GM21576 (cell line): Measurements from ENCODE around the gene ITGA6.

Experiments used
- ATAC-seq: cut with Tn5 transposase; IDR thresholded peaks from one replicate; pipeline ENCODE4 v1.9.1; 2021; ENCODE audit warnings: mild to moderate bottlenecking, moderate library complexity; ENCODE audit not compliant: unreplicated experiment

The ITGA6 gene

DNA sequence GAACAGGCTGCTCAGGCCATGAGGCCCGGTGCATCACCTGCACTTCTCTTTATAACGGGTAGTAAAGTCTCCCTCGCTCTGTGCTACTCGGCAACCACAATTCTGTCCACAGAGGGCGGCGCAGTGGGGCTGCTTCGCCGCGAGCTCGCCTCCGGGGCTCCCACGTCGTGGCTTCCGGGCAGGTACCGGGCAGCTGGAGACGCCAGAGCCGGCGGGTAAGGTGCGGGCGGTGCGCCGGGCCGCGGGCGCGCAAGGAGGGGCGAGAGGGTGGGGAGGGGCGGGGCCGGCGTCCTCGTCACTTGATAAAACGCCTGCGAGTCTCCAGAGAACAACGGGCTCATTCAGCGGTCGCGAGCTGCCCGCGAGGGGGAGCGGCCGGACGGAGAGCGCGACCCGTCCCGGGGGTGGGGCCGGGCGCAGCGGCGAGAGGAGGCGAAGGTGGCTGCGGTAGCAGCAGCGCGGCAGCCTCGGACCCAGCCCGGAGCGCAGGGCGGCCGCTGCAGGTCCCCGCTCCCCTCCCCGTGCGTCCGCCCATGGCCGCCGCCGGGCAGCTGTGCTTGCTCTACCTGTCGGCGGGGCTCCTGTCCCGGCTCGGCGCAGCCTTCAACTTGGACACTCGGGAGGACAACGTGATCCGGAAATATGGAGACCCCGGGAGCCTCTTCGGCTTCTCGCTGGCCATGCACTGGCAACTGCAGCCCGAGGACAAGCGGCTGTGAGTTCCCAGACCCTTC lies at the start of gene ITGA6:
Gene ITGA6 (plus strand): TSS at position 331 of the 734 bp plus-strand sequence.
- no peak for ATAC-seq

DNA sequence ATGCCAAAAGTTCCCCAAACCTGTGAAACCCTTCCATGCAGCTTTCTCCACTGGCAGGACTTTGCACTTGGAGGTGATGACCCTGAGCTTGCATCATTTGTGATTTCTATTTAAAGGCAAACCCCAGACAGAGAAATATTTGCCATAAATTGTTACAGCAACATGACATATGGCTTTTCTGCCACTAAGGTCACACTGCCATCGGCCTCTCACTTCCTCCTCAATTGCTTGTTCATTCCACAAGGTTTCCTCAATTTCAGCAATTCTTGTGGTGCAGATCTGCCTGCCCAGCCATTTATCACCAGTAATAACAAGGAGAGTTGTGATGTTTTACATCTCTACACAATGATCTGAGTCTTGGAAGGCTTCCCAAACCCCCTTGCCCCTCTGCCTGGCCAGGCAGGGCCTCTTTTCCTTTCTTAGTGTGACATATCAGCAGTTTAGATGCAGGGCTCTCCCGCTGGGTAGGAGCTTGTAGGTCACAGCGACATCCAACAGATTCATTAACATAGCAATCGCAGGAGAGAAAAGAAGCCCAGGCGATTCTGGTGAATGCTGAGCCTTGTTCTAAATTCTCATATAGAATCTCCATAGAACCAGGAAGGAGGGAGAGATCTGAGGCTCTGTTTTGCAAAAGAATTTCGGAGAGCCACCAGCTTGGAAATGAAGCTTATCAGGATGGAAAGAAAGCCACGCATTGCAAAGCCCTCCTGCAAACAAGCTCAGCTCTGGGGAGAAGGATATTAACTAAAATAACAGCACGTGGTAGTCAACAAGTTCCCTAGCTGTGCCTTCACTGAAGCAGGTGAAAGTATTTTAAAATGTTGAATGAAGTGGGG lies 46.7 kb upstream of the ITGA6 start:
- ATAC-seq = no peak

DNA sequence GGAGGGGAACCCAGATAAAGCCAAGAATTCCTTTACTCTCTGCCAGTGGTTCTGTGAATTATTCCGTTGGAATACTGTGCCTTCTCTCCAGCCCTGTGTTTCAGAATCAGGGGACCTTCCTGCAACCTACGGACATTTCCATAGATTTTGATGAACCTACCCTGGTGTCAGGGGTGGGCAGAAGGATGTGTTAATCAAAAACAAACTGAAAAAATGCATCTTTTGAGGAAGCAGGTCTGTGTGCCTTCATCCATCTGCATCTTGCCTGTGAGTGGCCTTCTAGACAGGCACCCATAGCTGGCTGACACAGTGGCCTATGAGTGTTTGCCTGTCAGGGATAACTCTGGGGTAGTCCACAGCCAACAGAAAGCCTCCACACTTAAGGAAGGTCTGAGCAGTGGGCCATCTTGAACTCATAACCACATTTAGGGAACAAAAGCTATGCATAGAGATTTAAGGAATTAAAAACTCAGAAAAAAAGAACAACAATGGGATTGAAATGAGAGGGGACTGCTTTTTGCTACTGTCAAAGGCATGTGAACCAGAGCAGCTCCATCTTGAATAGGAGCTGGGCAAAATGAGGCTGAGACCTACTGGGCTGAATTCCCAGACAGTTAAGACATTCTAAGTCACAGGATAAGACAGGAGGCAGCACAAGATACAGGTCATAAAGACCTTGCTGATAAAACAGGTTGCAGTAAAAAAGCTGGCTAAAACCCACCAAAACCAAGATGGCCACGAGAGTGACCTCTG lies 45.9 kb upstream of the ITGA6 start:
- ATAC-seq = no peak

DNA sequence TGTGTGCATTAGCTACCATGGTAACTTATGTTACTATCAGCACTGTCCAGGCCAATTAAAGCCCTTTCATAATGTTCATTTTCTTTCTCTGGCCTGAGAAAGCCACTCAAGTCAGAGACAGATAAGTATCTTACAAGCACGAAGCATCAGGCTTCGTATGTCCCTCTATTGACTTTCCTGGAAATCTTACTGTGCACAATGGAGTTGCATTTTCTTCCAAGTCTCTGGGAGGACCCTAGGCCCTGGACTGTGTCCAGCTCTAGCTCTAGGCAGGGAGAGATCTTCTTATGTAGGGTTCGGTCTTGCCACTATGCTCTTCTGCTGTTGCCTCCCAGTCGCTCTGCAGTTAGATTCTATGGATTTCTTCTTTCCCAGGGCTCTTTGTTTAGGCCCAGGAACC lies 40.0 kb upstream of the ITGA6 start:
- ATAC-seq = no peak

DNA sequence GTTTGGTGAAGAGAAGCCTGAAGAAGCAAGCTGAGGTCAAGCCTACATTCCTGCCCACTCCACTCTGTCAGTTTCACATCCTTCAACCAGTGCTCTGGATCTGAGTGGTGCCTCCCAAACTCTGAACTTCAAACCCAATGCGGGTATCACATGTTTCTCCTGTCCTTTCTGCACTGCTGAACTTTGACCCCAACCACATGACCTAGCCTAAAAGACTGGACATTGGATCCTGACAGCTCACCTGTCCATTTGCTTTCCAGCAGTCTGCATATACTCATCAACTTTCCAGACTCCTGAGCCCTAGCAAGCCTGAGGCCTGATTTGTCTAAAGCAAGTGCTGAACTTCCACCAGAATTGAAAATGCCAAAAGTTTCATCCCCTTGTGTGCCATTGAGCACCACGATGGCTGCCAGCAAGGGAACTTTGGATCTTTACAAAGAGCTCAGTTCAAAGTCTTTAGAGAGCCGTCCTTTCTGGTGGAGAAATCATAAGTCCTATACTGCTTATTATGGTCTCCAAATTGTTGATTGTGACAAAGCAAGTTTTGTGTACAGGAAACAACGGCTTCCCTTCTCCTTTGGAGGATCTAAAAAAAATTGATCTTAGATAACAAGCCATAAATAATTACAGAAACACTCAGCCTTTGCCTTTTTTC lies 37.6 kb upstream of the ITGA6 start:
- ATAC-seq = no peak

DNA sequence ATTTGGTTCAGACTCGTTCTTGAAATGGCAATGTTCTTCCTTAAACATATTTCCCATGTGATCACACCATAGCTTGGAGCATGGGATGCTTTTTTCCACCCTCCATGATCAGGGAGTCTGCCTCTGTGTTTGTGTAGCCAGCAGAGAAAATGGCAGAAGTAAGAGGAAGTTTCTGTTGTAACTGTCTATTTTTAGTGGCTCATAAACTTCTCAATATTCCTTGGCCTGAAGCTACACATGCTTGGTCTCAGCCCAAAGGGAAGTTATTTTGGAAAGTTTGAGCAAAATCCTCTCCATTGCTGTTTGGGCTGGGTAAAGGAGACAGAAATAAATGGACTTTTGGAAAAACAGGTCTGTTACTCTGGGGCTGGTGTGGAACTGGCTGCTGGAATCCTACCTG lies 33.4 kb upstream of the ITGA6 start:
- no peak for ATAC-seq

DNA sequence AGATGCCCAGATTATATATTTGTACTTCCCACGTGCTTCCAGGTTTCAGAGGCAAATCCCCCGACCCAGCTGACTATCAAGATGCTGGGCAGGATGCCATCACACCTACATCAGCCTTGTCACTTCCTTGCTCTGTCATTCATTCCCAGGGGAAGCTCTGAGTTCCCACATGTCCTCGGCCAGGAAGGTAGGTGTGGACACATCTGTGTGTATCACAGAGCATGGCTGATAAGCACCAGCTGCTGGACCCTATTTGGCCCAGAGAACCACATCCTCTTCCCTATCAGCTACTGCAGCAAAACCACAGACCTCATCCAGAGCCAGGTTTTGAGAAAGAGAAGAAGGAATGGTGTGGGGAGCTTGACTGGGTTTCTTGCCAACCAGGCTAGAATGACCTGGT lies 31.9 kb upstream of the ITGA6 start:
- no peak for ATAC-seq

DNA sequence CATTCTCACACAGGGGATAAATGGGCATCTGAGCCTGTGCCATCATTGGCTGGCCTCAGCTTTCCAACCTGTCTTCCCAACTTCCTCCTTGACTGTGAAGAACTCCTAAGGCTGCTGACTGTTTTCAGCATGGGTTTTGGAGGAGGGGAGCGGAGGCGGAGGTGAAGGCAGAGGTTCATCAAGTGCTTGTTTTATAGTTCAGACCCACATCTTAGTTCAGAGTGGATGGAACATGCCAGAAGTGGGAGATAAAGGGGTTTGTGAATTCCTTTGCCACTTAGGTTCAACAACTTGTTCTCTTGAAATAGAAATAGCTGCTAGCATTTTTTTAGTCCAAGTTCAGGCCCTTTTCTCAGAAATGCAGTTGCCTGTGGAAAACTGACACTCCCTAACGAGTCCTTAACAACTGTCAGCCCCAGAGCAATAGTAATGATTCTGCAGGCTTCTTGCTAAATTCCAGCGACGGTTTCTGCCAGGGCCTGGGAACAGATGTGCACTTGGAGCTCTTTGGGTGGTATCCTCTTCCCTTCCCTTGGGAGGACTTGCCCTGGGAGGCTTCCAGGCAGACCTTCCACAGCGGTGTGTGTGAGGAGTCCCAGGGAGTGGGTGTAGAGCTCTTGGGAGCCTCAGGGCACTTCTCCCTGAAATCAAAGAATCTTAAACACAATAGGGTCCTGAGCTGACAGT lies 30.1 kb upstream of the ITGA6 start:
- no peak for ATAC-seq

DNA sequence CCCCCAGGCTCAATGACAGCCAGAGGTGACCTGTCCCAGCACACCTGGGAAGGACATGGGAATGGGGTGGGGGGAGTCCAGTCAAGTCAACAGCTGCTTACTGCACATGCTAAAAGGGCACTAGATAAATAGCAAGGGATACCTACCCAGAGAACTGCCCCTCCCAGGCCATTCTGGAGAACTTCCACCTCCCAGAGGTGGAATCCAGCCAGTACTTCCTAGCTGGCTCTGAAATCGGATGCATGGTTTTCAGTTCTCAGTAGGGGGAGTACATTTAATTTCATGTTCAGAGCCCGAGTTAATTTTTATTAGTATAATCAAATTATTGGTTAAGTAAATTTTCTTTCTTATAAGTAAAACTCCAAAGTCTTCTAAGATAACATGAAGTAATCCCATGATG lies 28.9 kb upstream of the ITGA6 start:
- no peak for ATAC-seq

DNA sequence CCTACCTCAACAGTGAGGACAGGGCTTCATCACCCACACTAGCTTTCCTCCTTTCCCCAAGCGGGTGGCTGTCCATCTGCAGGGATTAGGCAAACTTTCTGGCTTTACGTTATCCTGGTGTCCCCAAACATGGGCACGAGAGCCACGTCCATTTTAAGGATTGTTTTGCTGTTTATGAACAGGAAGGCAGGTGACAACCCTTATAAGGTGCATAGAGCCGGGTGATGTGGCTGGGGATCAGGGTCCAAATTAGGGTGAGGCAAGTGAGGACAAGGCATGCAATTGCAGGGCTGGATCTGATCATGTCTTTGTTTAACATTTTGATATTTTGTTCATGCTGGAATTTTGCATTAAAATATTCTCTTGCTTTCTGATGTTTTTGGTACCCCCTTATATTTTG lies 27.6 kb upstream of the ITGA6 start:
- no peak for ATAC-seq

DNA sequence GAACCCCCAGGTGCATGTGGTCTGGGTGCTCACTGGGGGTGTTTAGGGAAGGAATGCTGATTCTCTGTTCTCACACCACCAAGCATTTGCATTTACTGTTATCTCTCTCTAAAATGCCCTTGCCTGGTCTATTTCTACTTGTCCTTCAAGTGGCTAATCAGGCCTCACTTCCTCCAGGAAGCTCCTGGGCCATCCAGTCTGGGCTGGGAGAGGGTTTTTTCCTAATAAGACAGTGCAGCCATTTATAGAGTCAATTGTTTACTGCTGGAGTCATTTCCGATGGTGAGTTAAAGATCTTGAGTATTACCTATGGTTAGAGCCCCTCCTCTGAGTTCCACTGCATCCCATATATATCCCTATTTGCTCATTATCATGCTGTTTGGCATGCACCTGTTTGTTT lies 25.2 kb upstream of the ITGA6 start:
- no peak for ATAC-seq

DNA sequence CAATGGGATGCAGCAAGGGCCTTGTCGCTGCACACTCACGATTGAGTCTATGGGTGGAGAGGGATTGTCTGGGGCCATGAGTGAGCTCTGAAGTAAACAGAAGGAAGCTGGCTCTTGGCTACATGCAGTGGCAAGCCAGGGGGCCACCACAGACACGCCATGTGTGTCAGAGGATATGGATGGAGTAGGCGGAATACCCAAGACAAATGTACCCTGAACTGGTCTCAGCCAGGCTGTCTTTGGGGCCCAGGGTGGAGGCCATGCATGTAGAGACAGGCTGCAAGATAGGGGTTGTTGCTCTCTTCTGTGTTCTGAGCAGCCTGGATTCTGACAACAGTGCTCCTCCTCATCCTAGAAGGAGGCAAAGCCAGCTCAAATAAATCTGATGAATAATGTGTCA lies 24.0 kb upstream of the ITGA6 start:
- ATAC-seq = no peak

DNA sequence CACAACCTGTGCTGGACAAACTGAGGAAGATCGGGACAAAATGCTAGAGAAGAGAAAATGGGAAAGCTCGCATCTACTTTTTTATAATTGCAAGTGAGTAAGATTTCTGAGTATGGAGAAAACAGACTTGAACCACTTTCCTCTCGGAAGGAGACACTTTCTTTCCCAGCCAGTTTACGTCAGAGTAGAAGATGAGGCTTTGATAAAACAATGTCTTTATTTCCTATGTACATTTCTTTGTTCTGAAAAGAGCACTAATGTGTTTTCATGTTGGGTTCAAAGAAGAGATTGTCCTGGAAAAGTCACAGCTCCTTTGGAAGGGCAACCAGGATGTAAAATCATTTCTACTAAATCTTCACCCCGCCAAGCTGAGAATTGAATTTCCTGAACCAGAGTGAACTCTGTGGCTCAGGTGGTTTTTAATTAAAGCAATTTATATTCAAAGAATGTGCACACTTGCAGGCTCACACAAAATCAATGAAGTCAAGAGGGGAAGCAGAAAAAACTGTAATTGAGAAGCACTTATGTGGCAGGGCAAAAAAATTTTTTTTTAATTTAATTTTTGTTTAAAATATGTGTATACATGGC lies 23.4 kb upstream of the ITGA6 start:
- ATAC-seq = no peak

DNA sequence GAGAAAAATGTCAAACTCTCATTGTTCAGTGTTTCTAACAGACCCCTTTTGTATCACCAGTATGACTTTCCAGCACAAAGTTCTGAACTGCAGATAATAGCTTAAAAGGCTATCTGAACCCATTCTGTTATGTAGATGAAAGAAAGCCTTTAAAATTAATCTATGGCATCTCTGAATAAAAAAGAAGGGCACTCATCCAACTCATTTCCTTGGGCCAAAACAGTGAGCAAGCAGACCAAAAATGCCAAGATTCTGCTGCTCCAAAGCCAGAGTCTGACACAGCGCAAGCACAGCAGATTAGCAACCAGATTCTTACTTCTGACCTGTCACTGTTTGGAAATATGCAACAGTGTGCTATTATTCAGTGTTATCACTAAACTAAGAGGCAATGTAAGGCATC lies 22.6 kb upstream of the ITGA6 start:
- ATAC-seq = no peak

DNA sequence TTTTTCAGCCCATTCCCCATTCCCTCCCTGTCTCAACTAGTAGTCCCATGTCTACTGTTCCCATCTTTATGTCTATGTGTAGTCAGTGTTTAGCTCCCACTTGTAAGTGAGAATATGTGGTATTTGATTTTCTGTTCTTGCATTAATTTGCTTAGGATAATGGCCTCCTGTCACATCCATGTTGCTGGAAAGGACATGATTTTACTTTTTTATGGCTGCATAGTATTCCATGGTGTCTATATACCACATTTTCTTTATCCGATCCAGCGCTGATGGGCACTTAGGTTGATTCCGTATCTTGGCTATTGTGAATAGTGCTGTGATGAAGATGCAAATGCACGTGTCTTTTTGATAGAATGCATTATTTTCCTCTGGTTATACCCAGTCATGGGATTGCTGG lies 21.7 kb upstream of the ITGA6 start:
- ATAC-seq = no peak

DNA sequence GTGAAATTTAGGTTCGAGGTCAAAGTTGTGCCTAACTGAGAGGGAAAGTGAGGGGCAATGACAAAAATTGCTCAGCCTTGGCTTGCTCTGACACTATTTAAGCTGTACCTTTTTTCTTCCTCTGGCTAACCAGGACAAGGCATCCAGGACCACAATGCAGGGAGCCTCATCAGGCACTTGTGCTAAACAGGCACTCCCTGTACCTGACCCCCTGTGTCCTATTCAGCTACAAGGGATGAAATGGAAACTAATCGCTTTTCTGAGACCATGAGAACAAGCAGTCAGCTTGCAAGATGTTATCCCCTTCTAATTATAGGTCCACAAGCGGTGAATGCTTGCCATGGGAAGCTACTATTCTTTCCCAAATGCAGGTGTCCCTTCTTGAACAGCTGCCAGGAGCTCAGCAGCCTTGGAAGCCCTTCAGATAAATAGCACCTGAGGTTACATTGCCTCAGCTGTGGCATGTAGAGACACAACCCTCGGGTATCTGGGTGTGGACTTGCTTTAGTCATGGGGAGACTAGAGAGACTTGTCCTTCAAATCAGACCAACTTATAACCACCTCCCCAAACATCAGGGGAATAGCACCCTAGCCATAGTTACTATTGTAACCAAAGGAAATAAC lies 19.1 kb upstream of the ITGA6 start:
- ATAC-seq = no peak

DNA sequence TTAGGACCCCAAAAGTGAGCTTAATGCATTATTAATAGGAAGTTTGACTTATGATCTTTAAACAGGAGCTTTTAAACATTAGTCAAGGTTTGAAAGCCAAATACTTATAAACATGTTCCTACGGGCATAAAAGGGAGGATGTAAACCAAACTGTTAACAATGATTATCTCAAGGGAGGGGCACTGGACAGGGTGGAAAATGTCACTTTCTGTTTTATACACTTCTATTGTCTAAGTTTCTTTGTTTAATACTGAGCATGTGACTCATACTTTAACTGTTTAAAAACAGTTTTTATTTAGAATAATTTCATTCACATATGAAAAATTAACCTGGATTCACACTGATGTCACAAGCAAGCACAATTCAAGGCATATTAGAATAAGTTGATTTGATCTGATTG lies 18.3 kb upstream of the ITGA6 start:
- no peak for ATAC-seq

DNA sequence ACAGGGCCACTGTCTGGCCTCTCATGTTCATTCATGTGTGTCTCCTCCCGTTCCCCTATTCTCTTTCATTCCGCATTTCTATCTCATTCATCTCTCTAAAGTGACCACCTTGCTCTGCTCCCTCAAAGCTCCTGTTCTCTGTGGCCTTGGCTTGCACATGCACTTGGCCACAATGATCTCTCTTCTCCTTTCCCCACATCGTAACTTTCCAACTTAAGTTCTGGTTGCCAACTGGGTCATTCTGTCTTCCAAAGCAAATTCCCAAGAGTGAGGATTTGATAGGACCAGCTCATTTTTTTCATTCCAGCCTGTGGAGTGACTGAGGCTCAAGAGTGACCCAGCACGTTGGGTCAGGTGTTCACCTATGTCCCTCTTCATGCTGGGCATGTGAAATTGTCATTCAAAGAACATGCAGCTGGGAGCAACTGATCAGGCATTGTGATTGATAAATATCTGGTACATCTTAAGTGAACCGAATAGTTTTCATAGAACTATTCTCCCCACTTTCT lies 14.3 kb upstream of the ITGA6 start:
- ATAC-seq = no peak

DNA sequence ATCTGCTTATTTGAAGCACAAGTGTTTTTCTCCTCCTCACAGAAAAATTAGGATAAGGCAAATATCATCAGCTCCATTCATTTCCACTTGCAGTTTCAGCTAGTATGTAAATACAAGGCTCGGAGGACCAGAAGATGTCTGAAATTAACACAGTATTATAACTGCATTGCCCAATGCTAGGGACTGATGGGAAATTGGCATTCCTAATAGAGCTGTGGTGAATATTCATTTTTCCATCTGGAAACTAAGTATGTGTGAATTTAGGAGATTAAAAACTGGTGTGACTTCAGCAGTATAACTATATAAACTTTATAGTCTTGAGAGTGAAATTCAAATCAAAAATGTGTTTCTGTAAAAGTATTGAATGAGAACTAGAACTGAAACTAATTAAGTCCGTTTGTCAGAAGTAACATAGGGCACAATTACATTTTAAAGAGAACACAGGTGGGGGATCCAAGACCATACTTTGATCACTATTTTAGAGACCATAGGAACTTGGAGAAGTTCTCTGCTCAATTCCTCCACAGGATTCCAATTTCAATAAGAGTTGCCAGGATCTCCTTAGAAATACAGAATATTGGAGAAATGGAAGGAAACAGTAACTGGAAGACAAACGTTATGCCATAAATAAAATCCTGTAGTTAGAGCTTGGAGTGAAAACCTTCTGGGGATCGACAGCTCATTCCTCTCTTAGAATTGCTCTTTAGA lies 12.1 kb upstream of the ITGA6 start:
- no peak for ATAC-seq
